NCI-H748 treated with DMSO at 0.1 percent for 48 hours (cell line): ENCODE measurements around the gene DOK5.

Source experiments
- DNase-seq: peaks from one replicate; lab custom pipeline; 2025; lab: John Stamatoyannopoulos, UW

DOK5 gene

DNA sequence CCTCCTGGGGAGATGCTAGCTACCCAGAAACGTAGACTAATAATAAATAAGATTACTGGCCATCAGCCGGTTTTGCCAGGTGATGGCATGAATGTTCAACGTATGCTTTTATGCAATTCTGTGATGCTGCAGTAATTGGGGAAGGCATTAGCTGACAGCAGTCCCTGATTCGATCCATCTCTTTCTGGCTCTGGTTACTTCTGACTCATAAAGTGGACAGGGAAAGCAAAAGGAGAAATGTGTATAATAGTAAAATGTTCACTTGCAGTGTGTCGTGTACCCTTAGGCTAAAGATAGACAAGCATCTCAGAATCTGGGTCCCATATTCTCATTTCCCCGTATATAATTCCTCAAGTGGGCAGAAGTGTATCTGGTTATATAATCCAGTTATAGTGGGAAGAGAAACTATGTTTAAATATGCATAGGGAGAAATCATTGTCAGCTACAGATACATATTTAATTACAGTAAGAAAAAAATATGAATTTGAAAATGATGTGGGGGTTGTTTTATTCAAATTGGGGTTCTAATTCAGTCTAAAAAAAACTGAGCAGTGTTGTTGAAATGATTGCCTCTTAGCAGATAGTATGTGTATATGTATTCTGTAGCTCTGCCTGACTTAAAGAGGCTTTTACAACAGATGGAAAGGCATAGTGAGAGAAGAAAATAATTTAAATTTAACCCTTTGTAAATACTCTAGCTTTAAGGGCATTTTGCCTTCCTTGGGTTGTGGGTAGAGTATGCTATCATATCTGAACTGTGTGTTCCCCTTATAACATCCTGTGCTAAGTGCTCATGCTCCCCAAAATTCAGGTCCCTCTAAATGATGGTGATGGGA is 40.6 kb downstream of the DOK5 start:
- no peak for DNase-seq

DNA sequence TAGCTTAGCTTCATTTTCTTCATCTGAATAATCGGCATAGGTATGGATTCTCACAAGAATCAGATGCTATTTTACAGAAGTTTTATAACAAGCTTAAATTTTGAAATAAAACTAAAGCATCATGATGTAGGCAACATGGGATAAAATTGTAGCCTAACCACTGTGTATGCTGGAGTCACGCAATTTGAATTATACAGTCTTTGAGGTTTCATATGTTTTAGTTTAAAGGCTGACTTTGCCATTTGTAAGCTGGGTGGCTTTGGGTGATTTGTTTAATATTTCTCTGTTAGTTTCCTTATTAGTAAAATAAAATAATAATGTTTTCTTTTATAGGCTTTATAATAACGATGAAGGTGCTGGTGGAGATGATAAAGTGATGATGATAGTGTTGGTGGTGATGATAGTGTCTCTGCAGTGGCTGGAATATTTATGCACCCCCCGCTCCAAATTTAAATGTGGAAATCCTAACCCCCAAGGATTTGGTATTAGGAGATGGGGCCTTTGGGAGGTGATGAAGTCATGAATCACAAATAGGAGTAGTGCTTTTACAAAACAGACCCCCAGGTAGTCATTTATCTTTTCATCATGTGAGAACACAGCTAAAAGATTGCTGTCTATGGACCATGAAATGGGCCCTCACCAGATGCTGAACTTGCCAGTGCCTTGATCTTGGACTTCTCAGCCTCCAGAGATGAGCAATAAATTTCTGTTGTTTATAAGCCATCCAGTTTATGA is 42.0 kb downstream of the DOK5 start:
- no peak for DNase-seq

DNA sequence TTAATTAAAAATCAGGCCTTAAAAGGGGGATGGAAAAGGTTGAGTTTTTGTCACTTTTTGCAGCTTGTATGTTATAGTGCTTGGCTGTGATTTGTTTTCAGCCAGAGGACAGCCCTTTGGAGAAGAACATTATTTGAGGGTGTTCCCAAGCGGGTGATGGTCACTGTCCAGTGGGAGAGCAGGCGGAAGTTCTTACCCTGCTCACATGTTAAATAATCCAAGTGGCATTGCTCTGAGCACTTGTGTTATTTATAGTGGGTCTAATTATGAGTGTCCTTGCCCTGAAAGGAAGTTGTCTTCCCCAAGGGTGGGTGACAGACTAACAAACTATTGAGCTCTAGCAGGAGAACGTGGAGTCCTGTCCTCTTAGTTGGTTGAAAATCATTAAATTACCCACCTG is 49.5 kb downstream of the DOK5 start:
- no peak for DNase-seq

DNA sequence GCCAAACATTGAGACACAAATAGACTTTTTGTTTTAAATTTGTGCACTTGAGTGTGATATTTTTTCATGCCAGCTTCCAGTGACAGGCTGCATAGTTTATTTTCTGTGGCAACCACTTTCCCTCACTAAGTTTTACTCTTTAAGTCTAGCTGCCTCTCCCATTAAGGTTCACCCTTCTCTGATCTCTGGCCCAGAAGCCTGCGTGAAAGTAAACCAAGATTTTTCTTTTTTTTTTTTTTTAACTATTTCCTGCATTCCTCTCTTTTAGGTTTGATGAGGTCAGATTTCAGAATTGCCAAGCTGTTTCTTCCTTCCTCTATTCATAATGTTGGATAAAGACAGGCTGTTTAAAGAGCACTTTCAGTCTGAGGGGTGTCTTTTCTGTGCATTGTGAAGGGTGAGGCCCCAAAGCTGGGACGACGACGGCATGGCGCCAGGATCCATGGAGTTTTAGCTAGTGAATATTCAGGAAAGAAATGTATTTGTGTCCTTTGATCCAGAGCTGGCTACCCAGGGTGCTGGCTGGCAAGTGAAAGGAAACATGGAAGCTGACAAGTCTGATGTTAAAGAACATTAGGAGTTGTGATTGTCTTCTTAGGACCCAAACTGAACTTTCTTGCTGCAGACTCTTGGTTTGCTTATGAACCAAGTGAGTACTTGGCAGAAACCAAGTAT is 50.7 kb downstream of the DOK5 start:
- no peak for DNase-seq

DNA sequence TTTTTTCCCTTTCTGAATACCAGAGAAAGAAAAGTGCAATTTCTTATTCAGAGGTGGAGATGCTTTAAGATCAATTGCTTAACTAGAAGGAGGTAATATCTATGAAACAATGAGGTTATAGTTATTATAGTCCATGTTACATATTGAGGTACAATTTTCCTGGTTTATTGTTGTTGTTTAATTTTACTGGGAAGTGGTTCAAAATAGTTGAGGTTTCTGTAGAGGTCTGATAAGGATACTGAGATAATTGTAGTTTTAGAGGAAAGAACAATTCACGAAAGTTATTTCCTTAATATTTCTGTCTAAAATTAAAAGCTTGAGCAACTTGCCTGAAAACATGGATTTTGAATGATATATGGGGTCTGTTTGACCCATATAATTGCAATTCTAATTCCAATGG is 51.4 kb downstream of the DOK5 start:
- DNase-seq = no peak

DNA sequence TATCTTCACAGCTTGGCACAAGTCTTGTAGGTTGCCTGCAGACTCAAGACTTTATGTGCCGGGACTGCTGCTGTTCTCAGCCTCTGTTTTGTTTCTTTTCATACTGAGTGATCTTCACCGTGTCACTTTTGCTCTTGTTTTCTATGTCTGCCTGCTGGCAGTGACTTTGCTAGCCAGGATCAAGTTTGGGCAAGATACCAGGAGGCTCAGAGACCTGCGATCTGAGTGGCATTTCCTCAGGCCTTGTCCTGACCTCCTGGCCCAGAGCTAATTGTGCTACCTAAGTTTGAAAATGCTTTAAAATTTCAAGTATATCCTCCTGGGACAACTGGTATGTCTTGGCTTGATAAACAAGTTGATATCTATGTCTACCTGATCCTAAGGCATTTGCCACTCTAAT is 57.2 kb downstream of the DOK5 start:
- DNase-seq = no peak

DNA sequence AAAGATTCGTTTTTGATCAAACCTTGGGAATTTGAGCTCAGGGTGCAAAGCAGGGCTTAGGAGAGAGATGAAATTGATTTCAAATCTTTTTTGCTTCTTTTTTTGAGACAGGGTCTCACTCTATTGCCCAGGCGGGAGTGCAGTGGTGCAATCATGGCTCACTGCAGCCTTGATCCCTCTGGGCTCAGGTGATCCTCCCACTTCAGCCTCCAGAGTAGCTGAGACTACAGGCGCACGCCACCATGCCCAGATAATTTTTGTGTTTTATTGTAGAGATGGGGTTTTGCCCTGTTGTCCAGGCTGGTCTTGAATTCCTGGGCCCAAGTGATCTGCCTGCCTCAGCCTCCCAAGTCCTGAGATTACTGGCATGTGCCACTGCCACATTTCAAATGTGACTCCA is 58.7 kb downstream of the DOK5 start:
- DNase-seq = no peak

DNA sequence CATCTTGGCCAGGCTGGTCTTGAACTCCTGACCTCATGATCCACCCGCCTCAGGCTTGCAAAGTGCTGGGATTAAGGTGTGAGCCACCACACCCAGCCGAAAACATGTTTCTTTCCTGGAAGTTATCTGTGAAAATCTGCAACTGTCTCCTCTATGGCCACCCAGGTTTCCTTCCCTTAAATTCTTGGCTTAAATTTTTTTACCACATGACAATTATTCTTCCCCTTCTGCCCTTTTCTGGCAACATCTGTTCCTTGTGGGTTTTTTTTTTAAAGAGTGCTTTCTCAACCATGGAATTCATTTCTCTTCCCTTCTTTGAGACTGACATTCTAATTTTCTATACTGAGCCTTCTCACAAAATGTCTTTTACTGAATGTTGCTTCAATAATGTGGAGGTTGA is 59.6 kb downstream of the DOK5 start:
- DNase-seq = no peak

DNA sequence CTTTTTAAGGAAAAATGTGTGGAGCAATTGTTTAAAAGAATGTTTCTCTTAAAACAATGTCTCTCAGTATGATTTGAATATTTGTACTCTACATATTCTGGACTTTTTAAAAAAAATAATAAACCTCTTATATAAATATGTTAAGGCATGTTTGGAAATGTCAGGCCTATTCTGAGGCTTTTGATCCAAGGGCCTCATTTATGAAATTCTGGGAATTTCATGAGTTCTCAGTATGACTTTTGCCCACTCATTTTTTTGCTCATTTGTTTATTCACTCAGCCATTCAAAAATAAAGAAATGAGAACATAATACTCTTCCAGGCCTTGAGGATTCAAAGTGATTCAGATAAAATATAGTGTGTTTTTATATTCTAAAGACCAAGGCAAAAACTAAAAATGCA is 60.4 kb downstream of the DOK5 start:
- DNase-seq = no peak

DNA sequence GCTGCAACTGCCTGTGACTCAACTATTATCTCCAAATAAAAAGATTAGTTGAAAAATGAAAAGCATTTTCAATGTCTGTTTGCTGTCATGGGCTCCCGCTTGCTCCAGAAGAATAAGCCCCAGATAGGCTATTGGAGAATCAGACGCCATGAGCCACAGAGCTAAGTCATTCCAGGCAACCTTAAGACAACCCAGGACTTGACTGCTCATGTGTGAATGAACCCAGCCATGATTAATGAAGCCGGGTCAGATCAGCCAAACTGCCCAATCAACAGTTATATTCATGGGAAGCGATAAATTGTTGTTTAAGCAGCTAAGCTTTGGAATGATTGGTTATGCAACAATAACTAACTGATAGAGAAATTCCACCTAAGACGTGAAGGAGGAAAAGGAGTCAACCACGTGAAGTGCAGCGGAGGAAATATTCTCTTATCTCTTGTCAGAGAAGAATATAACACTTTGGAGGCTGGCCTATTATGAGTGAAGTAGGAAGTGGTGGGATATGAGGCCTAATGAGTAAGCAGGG is 64.2 kb downstream of the DOK5 start:
- DNase-seq = no peak

DNA sequence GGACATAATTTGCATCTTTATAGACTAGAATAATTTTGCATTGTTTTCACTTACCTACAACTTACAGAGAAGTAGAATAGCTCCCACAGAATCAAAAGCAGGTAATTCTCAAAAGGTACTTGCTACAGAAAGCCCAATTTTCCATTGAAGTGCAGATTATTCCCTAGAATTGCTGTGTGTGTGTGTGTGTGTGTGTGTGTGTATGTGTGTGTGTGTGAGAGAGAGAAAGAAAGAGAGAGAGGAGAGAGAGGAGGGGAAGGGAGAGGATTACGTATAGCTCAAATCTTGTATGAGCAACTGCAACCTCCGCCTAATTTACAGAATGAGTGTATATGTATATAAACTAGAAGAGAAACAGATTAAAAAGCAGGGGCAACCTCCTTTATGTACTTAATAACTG is 68.0 kb downstream of the DOK5 start:
- DNase-seq = no peak

DNA sequence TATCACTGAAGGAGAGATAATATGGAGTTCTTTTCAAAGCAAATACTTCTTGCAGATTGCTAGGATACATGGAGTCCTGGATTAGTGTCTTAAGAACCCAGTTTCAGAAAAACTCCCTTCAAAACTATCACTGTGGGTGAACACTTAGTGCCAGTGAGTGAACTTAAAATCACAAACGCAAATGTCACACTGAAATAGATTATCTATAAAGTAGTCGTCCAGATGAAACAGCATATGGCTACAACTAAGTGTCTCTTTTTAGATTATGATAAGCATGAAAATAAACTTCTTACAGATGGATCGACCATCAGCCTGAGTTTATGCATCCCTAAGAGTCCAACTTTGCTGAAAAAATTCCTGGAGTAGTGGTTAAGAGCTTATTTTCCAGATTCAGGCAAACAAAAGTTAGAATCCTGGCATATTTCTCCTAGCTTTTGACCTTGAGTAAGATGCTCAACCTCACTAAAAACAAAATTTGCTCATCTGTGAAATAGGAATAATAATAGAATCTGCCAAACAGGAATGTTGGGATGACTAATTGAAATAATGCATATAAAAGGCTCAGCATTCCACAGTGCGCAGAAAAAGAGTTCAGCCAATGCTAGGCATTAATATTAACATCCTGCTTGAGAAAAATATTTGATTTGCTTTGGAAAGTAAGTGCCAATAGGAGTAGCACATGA is 70.4 kb downstream of the DOK5 start:
- DNase-seq = no peak

DNA sequence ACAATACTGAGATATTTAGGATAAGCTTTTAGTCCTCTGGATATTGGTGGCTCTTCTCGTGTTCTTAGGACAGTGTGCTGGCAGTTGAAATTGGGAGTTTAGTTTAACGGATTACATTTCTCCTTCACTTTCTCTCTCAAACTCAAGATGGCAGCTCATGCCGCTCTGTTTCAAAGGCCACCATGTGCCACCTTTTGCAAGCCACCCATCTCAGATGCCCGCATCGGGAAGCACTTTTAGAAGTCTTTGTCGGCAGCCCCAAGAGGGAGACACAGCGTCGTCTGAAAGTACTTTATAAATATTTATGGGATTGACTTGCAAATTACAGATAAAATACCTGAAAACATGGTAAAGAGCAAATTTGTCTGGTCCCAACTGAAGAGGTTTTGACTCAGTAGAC is 73.5 kb downstream of the DOK5 start:
- DNase-seq = no peak

DNA sequence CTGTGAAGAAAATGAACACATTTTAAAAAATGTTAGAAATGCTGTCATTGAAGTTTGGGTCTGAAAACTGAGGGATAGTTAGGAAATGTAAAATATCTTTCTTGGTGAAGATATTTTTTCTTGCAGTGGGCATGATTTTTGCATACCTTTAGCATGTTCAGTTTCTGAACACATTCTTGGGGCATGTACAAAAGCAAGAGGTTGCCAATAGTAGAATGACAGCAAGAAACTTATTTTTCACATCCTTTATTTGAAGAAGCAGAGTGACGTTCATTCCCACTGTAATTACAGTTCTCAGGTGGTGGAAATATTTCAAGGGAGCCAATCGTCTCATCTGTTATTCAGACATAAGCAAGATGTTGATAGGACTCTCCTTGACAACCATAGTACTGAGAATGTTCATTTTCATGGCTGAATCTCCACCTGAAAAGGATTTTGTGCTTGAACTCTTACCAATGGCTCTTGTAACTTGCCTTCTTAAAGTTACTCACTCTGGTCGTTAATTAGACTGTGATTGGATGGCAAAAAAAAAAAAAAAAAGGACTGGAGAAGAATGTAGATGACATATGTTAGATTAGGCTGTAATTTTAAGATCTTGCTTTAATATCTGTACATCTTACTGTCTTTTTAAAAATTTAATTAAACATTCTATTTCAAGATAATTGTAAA is 74.4 kb downstream of the DOK5 start:
- no peak for DNase-seq

DNA sequence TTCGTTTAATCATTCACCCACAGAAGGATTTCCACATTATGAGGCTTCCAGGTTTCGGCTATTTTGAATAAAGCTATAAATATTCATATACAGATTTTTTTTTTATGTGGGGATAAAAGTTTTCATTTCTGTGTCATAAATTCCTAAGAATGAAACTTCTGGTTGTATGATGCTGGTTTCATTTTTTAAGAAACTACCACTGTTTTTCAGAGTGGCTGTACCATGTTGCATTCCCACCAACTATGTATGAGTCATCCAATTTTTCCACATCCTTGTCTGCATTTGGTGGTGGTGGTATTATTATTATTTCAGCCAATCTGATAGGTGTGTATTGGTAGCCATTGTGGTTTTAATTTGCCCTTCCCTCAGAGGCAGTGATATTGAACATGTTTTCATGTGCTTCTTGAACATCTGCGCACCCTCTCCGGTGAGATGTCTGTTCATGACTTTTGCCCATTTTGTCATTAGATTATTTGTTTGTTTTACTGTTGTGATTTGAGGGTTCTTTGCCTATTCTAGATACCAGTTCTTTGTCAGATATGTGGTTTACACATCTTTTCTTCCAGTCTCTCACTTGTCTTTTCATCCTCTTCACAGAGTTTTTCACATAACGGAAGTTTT is 75.5 kb downstream of the DOK5 start:
- DNase-seq = no peak

DNA sequence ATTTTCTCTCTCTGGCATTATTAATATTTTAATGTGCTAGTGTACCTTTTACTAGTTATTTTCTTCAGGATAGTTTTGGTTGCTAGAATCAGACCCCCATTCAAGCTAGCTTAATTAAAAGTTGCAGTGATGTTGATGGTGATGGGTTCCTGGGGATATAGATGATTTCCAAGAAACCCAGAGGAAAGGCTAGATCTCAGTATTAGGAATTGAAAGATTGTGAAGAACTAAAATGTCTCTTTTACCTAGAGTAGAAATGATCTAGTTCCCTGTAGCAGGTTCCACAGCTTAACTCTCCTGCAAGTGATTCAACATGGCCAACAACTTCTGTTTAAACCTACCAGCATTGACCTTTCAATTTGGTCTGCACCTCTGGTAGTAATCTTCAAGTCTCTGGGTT is 78.6 kb downstream of the DOK5 start:
- no peak for DNase-seq

DNA sequence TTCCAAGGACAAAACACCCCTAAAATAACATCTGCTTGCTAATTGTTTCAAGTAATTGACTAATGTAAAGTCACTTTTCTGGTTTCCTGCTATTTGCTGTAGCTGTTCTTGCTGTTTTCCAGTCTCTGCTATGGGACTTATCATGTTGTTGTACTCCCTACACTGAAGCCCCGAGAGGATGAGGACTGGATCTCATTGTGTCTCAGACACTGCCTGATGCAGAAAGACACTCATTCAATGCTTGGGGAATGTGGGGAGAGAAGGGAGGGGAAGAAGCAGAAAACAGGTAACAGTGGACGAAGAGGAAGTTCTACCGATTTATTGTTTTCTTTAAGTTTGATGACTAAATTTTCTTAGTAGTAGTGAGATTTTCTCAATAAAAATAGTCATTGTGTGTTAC is 79.8 kb downstream of the DOK5 start:
- no peak for DNase-seq

DNA sequence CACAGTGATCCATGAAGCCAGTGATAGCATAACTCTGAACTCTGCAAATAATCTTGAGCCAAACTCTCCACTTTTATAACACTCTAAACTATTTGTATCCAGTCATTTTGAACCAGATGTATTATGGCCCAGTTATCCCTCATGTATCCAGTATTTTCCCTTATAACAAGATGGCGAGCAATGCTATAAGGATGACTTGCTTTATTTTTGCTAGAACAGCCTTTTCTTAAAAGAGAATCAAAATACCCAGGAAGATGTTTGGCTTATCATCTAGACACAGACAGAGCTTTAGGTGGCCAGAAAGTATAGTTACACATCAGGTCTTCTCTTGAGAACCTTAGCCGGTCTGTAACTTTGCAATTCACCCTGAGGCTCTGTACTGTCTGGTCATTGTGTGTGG is 81.0 kb downstream of the DOK5 start:
- DNase-seq = no peak

DNA sequence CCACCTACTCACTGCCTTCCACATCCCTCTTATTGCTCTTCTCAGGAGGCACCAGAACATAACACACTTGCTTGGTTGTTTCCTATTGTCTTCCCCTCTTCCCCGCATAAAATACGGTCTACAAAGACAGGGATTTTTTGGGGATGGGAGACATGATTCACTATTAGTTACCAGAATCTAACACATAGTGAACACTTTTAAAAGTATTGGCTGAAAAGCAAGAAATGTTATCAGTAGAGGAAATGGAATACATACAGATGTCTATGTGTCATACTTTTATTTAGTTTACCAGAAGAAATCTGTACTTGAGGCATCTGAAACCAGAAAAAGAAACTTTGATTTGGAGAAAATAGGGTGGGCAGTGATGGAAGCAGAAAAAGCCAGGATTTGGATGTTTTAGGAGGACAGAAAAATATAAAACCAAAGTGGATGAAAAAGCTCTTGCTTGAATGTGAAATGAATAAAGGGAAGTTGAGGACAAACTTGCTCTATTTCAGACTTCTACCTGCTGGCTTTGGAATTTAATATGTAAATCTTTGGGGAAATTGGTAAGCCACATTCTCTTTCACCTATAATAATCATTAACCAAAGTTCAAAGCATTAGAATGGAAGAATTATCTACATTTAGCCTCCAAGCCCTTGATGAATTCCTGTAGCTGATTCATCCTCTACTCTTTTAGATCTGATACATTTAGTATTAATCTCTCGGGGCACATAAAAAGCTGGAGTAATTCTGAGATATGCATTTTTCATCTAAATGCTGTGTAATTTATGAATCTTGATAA is 82.6 kb downstream of the DOK5 start:
- DNase-seq = no peak

DNA sequence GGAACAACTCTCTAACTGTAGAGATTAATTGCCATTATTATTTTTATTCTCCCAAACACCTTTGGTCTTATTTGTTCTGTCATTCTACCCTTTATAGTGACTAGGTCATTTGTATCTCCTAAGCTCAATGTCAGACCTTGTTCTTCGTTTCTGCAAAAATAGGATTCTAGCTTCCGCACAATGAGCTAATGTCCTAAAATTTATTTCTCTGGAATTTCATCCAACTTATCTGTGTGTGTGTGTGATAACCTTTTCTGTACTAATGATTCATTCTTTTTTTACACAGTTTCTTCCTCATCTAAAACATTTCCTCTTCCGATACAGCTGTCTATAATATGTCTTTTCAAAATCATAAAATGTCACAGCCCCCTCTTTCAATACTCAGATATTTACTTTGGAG is 84.5 kb downstream of the DOK5 start:
- no peak for DNase-seq
